OCI-LY7 (cell line): Measurements from ENCODE around the gene NEO1. TPM values are rescaled to one million over a fixed set of nuclear protein-coding genes. Genes with fewer than 3 reads are reported as not detected.

Experiments used
- BruUV-seq: library from RNA; stranded (reverse); fragments of 400-500 nt; replicated peaks from 2 replicates; lab custom pipeline; 2021; lab: Mats Ljungman, UMichigan
- CTCF ChIA-PET: fragments of 300-600 bp; sonication (Branson Sonifier 250); formaldehyde crosslinking; loops from one replicate; lab custom pipeline; 2022; ENCODE audit warnings: antibody characterized with exemption; ENCODE audit not compliant: unreplicated experiment; lab: Charles Lee
- POLR2A ChIA-PET: fragments of 300-600 bp; sonication (Branson Sonifier 250); formaldehyde crosslinking; loops from one replicate; lab custom pipeline; 2022; ENCODE audit warnings: antibody characterized with exemption; lab: Charles Lee
- DNase-seq: peaks from one replicate; pipeline ENCODE4 v3.0.0-alpha.2; 2015; ENCODE audit warnings: low spot score
- H2AFZ ChIP-seq: fragments of 200-600 bp; sonication (generic), shearing (Covaris generic); 2 replicates; pipeline ENCODE4 v1.6.1; 2014; ENCODE audit warnings: mild to moderate bottlenecking, antibody characterized with exemption, low read length, moderate library complexity
- H3K27ac ChIP-seq: fragments of 200-600 bp; sonication (generic); 2 replicates; pipeline ENCODE4 v1.5.1; 2014; ENCODE audit warnings: mixed run types, low read depth, mild to moderate bottlenecking, moderate library complexity, low read length, inconsistent platforms; ENCODE audit not compliant: poor library complexity, severe bottlenecking
- H3K36me3 ChIP-seq: fragments of 200-600 bp; sonication (generic); 2 replicates; pipeline ENCODE4 v1.6.1; 2014; ENCODE audit warnings: mild to moderate bottlenecking, antibody characterized with exemption, low read length, moderate library complexity, mixed read lengths; ENCODE audit not compliant: insufficient read depth
- H3K4me1 ChIP-seq: fragments of 200-600 bp; sonication (generic); 2 replicates; pipeline ENCODE4 v1.5.1; 2014; ENCODE audit warnings: mild to moderate bottlenecking, low read length; ENCODE audit not compliant: insufficient read depth, poor library complexity, severe bottlenecking
- H3K4me2 ChIP-seq: fragments of 200-600 bp; sonication (generic); 2 replicates; pipeline ENCODE4 v1.6.1; 2014; ENCODE audit warnings: mild to moderate bottlenecking, low read length
- H3K4me3 ChIP-seq: fragments of 200-600 bp; sonication (generic); 2 replicates; pipeline ENCODE4 v1.5.1; 2014; ENCODE audit warnings: mild to moderate bottlenecking, low read depth, low read length; ENCODE audit not compliant: poor library complexity, severe bottlenecking
- H3K79me2 ChIP-seq: fragments of 200-600 bp; sonication (generic); 2 replicates; pipeline ENCODE4 v1.6.1; 2016; ENCODE audit warnings: low read depth, mild to moderate bottlenecking, low read length, moderate library complexity, mixed read lengths; ENCODE audit not compliant: insufficient read depth
- H3K9me2 ChIP-seq: fragments of 200-600 bp; sonication (generic); 2 replicates; pipeline ENCODE4 v1.6.1; 2016; ENCODE audit warnings: mild to moderate bottlenecking, low read length, mixed read lengths; ENCODE audit not compliant: insufficient read depth
- H3K9me3 ChIP-seq: fragments of 200-600 bp; sonication (generic); 2 replicates; pipeline ENCODE4 v1.6.1; 2014; ENCODE audit warnings: mild to moderate bottlenecking, mixed run types, low read length, mixed read lengths
- H4K20me1 ChIP-seq: fragments of 200-600 bp; sonication (generic); 2 replicates; pipeline ENCODE4 v1.6.1; 2014; ENCODE audit warnings: mild to moderate bottlenecking, antibody characterized with exemption, low read length, moderate library complexity, mixed read lengths; ENCODE audit not compliant: insufficient read depth
- CTCF ChIP-seq: fragments of 200-600 bp; sonication (generic); conservative IDR thresholded peaks from 2 replicates; pipeline ENCODE4 v1.5.1; 2014; ENCODE audit warnings: mild to moderate bottlenecking, antibody characterized with exemption, low read length, moderate library complexity, mixed read lengths
- EZH2phosphoT487 ChIP-seq: fragments of 200-600 bp; sonication (generic); IDR thresholded peaks from 2 replicates; pipeline ENCODE4 v1.6.1; 2018; ENCODE audit warnings: low read depth, borderline replicate concordance, mild to moderate bottlenecking, mixed run types, antibody characterized with exemption, low read length, moderate library complexity, mixed read lengths
- intact Hi-C: fragments of 100-400 bp; cut with micrococcal nuclease; formaldehyde crosslinking; loops from one replicate; pipeline ENCODE4 v1.10.0; 2022; ENCODE audit not compliant: unreplicated experiment
- total RNA-seq, 2 experiments: library from RNA; depleted of rRNA in 1 of 2; stranded (reverse); fragments of >200 nt in 1 of 2; shearing (Covaris generic) in 1 of 2; gene quantifications; 2 replicates each; pipeline ENCODE4 v1.2.3, GENCODE V29; 2014 to 2022

The NEO1 gene
- total RNA-seq, 2 experiments from 2014 or later: 3.0 TPM

- Histone ChIP-seq H2AFZ (no peak overlapping the region), H3K4me2 (no peak overlapping the region), H3K79me2 (no peaks in the 10 kb centered on the region), H3K36me3 (no peaks in the 10 kb centered on the region), H4K20me1 (no peaks in the 10 kb centered on the region), H3K4me1 (no peaks in the 10 kb centered on the region), H3K9me3 (no peaks in the 10 kb centered on the region), H3K9me2 (no peaks in the 10 kb centered on the region), H3K4me3 (no peak overlapping the region), H3K27ac (no peak overlapping the region)
- no peak for DNase-seq
- ChIA-PET POLR2A (no interaction called here), CTCF (no interaction called here)
- no TSS peak for BruUV-seq
- no peak for TF ChIP-seq EZH2phosphoT487
- TF ChIP-seq CTCF: no peak
- intact Hi-C loops: no loop called here
These were observed 261.6 kb downstream of the NEO1 start for GRCh38 chr15:73313861-73314260.

GRCh38 chr15:73317651-73318462, 265.6 kb downstream of the NEO1 start:
- H3K36me3 ChIP-seq: no peaks in the 10 kb centered on the region
- no peak overlapping the region for H3K4me2 ChIP-seq
- H3K9me2 ChIP-seq: no peaks in the 10 kb centered on the region
- H3K4me3 ChIP-seq: no peak overlapping the region
- H3K4me1 ChIP-seq: no peaks in the 10 kb centered on the region
- intact Hi-C loops: no loop called here
- DNase-seq: no peak
- ChIA-PET CTCF (no interaction called here), POLR2A (no interaction called here)
- H3K79me2 ChIP-seq: no peaks in the 10 kb centered on the region
- H4K20me1 ChIP-seq: no peaks in the 10 kb centered on the region
- H3K9me3 ChIP-seq: no peaks in the 10 kb centered on the region
- BruUV-seq: no TSS peak
- H2AFZ ChIP-seq: no peak overlapping the region
- TF ChIP-seq CTCF (no peak), EZH2phosphoT487 (no peak)
- H3K27ac ChIP-seq: no peak overlapping the region
